SH-SY5Y (cell line): ENCODE results near the gene ZNF592.

Experiments used
- GATA2 ChIP-seq: IDR thresholded peaks from 2 replicates; pipeline ENCODE4 v1.6.1; 2011; ENCODE audit warnings: mild to moderate bottlenecking, low read depth, low read length
- GATA3 ChIP-seq: IDR thresholded peaks from 2 replicates; pipeline ENCODE4 v1.6.1; 2011; ENCODE audit warnings: low read depth, mild to moderate bottlenecking, low read length, moderate library complexity

GRCh38 chr15:84798436-84798946, 50.1 kb downstream of the ZNF592 start:
- TF ChIP-seq GATA3: no peak
- TF ChIP-seq GATA2: no peak
